Measurements from ENCODE around the gene MTMR2.
A peak's percentile ranks its signal among the peaks of the same experiment; 100 is the strongest.
"Not testable (repeated sequence)": the region's sequence is repeated elsewhere in the genome, so short reads cannot be mapped to it uniquely, and the experiment has no call there.

The MTMR2 gene

GRCh38 chr11:95884376-95884775, 39.5 kb downstream of the MTMR2 start:
- Histone ChIP-seq H3K9me3 (ENCODE audit: control insufficient read depth, low read length) (no peaks in the 10 kb centered on the region), H3K36me3 (ENCODE audit: control insufficient read depth, insufficient read depth, low read length, severe bottlenecking) (peaks cover 40% of the 10 kb centered on the region), H3K27me3 (replicated peaks; ENCODE audit: control insufficient read depth, insufficient read depth, low read length) (no peaks in the 10 kb centered on the region), H3K9ac (ENCODE audit: low read length) (no peak overlapping the region), H3K4me1 (ENCODE audit: control insufficient read depth, insufficient read depth, low read length) (peaks cover 18% of the 10 kb centered on the region), H3K4me3 (ENCODE audit: low read length) (no peak overlapping the region)
- no peak for DNase-seq (ENCODE audit: low read depth)

GRCh38 chr11:95883381-95883780, 40.5 kb downstream of the MTMR2 start:
- Histone ChIP-seq H3K9me3 (ENCODE audit: control insufficient read depth, low read length) (no peaks in the 10 kb centered on the region), H3K9ac (ENCODE audit: low read length) (no peak overlapping the region), H3K4me1 (ENCODE audit: control insufficient read depth, insufficient read depth, low read length) (peaks cover 18% of the 10 kb centered on the region), H3K27me3 (replicated peaks; ENCODE audit: control insufficient read depth, insufficient read depth, low read length) (no peaks in the 10 kb centered on the region), H3K4me3 (ENCODE audit: low read length) (no peak overlapping the region), H3K36me3 (ENCODE audit: control insufficient read depth, insufficient read depth, low read length, severe bottlenecking) (peaks cover 40% of the 10 kb centered on the region)
- DNase-seq (ENCODE audit: low read depth): no peak

- Histone ChIP-seq H3K36me3 (ENCODE audit: control insufficient read depth, insufficient read depth, low read length, severe bottlenecking) (peaks cover 14% of the 10 kb centered on the region), H3K4me1 (ENCODE audit: control insufficient read depth, insufficient read depth, low read length) (peaks cover 13% of the 10 kb centered on the region), H3K9me3 (ENCODE audit: control insufficient read depth, low read length) (no peaks in the 10 kb centered on the region), H3K27me3 (replicated peaks; ENCODE audit: control insufficient read depth, insufficient read depth, low read length) (no peaks in the 10 kb centered on the region), H3K9ac (ENCODE audit: low read length) (no peak overlapping the region), H3K4me3 (ENCODE audit: low read length) (no peak overlapping the region)
- DNase-seq (ENCODE audit: low read depth): peak; percentile 90
Measured at GRCh38 chr11:95877291-95877690, 46.6 kb downstream of the MTMR2 start.

GRCh38 chr11:95870877-95871276, 53.0 kb downstream of the MTMR2 start:
- DNase-seq (ENCODE audit: low read depth): not testable (repeated sequence)

GRCh38 chr11:95867105-95867504, 56.8 kb downstream of the MTMR2 start:
- no peak overlapping the region for H3K9ac ChIP-seq (ENCODE audit: low read length)
- peaks cover 9% of the 10 kb centered on the region for H3K4me1 ChIP-seq (ENCODE audit: control insufficient read depth, insufficient read depth, low read length)
- H3K27me3 ChIP-seq (replicated peaks; ENCODE audit: control insufficient read depth, insufficient read depth, low read length): no peaks in the 10 kb centered on the region
- H3K36me3 ChIP-seq (ENCODE audit: control insufficient read depth, insufficient read depth, low read length, severe bottlenecking): peaks cover 11% of the 10 kb centered on the region
- no peaks in the 10 kb centered on the region for H3K9me3 ChIP-seq (ENCODE audit: control insufficient read depth, low read length)
- DNase-seq (ENCODE audit: low read depth): no peak
- no peak overlapping the region for H3K4me3 ChIP-seq (ENCODE audit: low read length)

More at GRCh38 chr11:95870877-95871276, 53.0 kb downstream of the MTMR2 start:
- H3K4me3 ChIP-seq (ENCODE audit: low read length); H3K9ac ChIP-seq (ENCODE audit: low read length); H3K36me3 ChIP-seq (ENCODE audit: control insufficient read depth, insufficient read depth, low read length, severe bottlenecking); H3K4me1 ChIP-seq (ENCODE audit: control insufficient read depth, insufficient read depth, low read length); H3K9me3 ChIP-seq (ENCODE audit: control insufficient read depth, low read length); H3K27me3 ChIP-seq (replicated peaks; ENCODE audit: control insufficient read depth, insufficient read depth, low read length): not testable (repeated sequence)

GRCh38 chr11:95863486-95864140, 60.3 kb downstream of the MTMR2 start:
- Histone ChIP-seq H3K4me1 (ENCODE audit: control insufficient read depth, insufficient read depth, low read length) (peaks cover 9% of the 10 kb centered on the region), H3K9ac (ENCODE audit: low read length) (no peak overlapping the region), H3K36me3 (ENCODE audit: control insufficient read depth, insufficient read depth, low read length, severe bottlenecking) (peaks cover 16% of the 10 kb centered on the region)

GRCh38 chr11:95860024-95860423, 63.9 kb downstream of the MTMR2 start:
- not testable (repeated sequence) for H3K4me1 ChIP-seq (ENCODE audit: control insufficient read depth, insufficient read depth, low read length); H3K27me3 ChIP-seq (replicated peaks; ENCODE audit: control insufficient read depth, insufficient read depth, low read length); DNase-seq (ENCODE audit: low read depth); H3K9ac ChIP-seq (ENCODE audit: low read length); H3K4me3 ChIP-seq (ENCODE audit: low read length); H3K9me3 ChIP-seq (ENCODE audit: control insufficient read depth, low read length)
- peaks cover 35% of the 10 kb centered on the region for H3K36me3 ChIP-seq (ENCODE audit: control insufficient read depth, insufficient read depth, low read length, severe bottlenecking)

More at GRCh38 chr11:95863486-95864140, 60.3 kb downstream of the MTMR2 start:
- Histone ChIP-seq H3K9me3 (ENCODE audit: control insufficient read depth, low read length) (no peaks in the 10 kb centered on the region), H3K27me3 (replicated peaks; ENCODE audit: control insufficient read depth, insufficient read depth, low read length) (no peaks in the 10 kb centered on the region), H3K4me3 (ENCODE audit: low read length) (no peak overlapping the region)
- peak; percentile 79 for DNase-seq (ENCODE audit: low read depth)

GRCh38 chr11:95854362-95854761, 69.5 kb downstream of the MTMR2 start:
- not testable (repeated sequence) for H3K9ac ChIP-seq (ENCODE audit: low read length); H3K4me3 ChIP-seq (ENCODE audit: low read length); H3K9me3 ChIP-seq (ENCODE audit: control insufficient read depth, low read length); DNase-seq (ENCODE audit: low read depth); H3K4me1 ChIP-seq (ENCODE audit: control insufficient read depth, insufficient read depth, low read length); H3K27me3 ChIP-seq (replicated peaks; ENCODE audit: control insufficient read depth, insufficient read depth, low read length)
- H3K36me3 ChIP-seq (ENCODE audit: control insufficient read depth, insufficient read depth, low read length, severe bottlenecking): peaks cover 36% of the 10 kb centered on the region

- peaks cover 36% of the 10 kb centered on the region for H3K36me3 ChIP-seq (ENCODE audit: control insufficient read depth, insufficient read depth, low read length, severe bottlenecking)
- peaks cover 14% of the 10 kb centered on the region for H3K4me1 ChIP-seq (ENCODE audit: control insufficient read depth, insufficient read depth, low read length)
- H3K9ac ChIP-seq (ENCODE audit: low read length): no peak overlapping the region
- H3K9me3 ChIP-seq (ENCODE audit: control insufficient read depth, low read length): no peaks in the 10 kb centered on the region
- DNase-seq (ENCODE audit: low read depth): no peak
- no peaks in the 10 kb centered on the region for H3K27me3 ChIP-seq (replicated peaks; ENCODE audit: control insufficient read depth, insufficient read depth, low read length)
- H3K4me3 ChIP-seq (ENCODE audit: low read length): no peak overlapping the region
Measured at GRCh38 chr11:95853862-95854261, 70.0 kb downstream of the MTMR2 start.

GRCh38 chr11:95853138-95853537, 70.8 kb downstream of the MTMR2 start:
- DNase-seq (ENCODE audit: low read depth): no peak
- H3K9ac ChIP-seq (ENCODE audit: low read length): no peak overlapping the region
- peaks cover 35% of the 10 kb centered on the region for H3K36me3 ChIP-seq (ENCODE audit: control insufficient read depth, insufficient read depth, low read length, severe bottlenecking)
- H3K4me1 ChIP-seq (ENCODE audit: control insufficient read depth, insufficient read depth, low read length): peaks cover 17% of the 10 kb centered on the region
- no peak overlapping the region for H3K4me3 ChIP-seq (ENCODE audit: low read length)
- no peaks in the 10 kb centered on the region for H3K27me3 ChIP-seq (replicated peaks; ENCODE audit: control insufficient read depth, insufficient read depth, low read length)
- no peaks in the 10 kb centered on the region for H3K9me3 ChIP-seq (ENCODE audit: control insufficient read depth, low read length)

GRCh38 chr11:95850137-95850536, 73.8 kb downstream of the MTMR2 start:
- Histone ChIP-seq H3K9ac (ENCODE audit: low read length) (no peak overlapping the region), H3K27me3 (replicated peaks; ENCODE audit: control insufficient read depth, insufficient read depth, low read length) (no peaks in the 10 kb centered on the region), H3K36me3 (ENCODE audit: control insufficient read depth, insufficient read depth, low read length, severe bottlenecking) (peaks cover 29% of the 10 kb centered on the region), H3K9me3 (ENCODE audit: control insufficient read depth, low read length) (no peaks in the 10 kb centered on the region), H3K4me3 (ENCODE audit: low read length) (no peak overlapping the region), H3K4me1 (ENCODE audit: control insufficient read depth, insufficient read depth, low read length) (peaks cover 17% of the 10 kb centered on the region)
- no peak for DNase-seq (ENCODE audit: low read depth)

Data from adipocyte (in vitro differentiated cells).